ENCODE measurements around the gene MKNK2. TPM values are rescaled to one million over a fixed set of nuclear protein-coding genes. Genes with fewer than 3 reads are reported as not detected.

The MKNK2 gene
- total and polyA plus RNA-seq, 10 of the 15 experiments (the other 5 are each of a cell fraction or from before 2014, with no cell fraction given), result 9.6 to 365 (median 69.9) TPM

DNA sequence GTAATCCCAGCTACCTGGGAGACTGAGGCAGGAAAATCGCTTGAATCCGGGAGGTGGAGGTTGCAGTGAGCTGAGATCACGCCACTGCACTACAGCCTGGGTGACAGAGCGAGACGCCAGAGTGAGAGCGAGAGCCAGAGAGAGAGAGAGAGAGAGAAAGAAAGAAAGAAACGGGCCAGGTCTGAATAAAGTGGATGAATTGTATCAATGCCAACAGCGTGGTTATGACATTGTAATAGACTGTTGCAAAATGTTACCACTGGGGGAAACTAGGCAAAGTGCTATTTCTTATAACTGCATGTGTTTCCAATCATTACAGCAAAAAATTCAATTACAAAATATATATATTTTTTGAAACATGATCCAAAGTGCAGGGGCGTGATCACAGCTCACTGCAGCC is 23.7 kb downstream of the MKNK2 start (continued):
- TF ChIP-seq, protein P1, sequence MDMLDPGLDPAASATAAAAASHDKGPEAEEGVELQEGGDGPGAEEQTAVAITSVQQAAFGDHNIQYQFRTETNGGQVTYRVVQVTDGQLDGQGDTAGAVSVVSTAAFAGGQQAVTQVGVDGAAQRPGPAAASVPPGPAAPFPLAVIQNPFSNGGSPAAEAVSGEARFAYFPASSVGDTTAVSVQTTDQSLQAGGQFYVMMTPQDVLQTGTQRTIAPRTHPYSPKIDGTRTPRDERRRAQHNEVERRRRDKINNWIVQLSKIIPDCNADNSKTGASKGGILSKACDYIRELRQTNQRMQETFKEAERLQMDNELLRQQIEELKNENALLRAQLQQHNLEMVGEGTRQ (IDR thresholded peaks at IDR 0.05; ENCODE audit: borderline replicate concordance, low read depth, low read length), result no peak
- no peak for TF ChIP-seq KAT2A (conservative IDR thresholded peaks at IDR 0.05; ENCODE audit: control insufficient read depth, low read depth, low read length)
- TF ChIP-seq ZNF24 (IDR thresholded peaks at IDR 0.05), result no peak
- no peak for TF ChIP-seq BCL11A (IDR thresholded peaks at IDR 0.05; ENCODE audit: low read depth, low read length)
- TF ChIP-seq FOXK2 (IDR thresholded peaks at IDR 0.05), result no peak
- TF ChIP-seq RFX5 (IDR thresholded peaks at IDR 0.05; ENCODE audit: low read depth, low read length), result no peak
- TF ChIP-seq HDGF (IDR thresholded peaks at IDR 0.05), result no peak
- no peak for TF ChIP-seq MEF2B (IDR thresholded peaks at IDR 0.05; ENCODE audit: partially characterized antibody, poor library complexity, severe bottlenecking)
- TF ChIP-seq GABPA (IDR thresholded peaks at IDR 0.05; ENCODE audit: low read depth), result no peak
- TF ChIP-seq ZBED1 (IDR thresholded peaks at IDR 0.05; ENCODE audit: borderline replicate concordance), result no peak

DNA sequence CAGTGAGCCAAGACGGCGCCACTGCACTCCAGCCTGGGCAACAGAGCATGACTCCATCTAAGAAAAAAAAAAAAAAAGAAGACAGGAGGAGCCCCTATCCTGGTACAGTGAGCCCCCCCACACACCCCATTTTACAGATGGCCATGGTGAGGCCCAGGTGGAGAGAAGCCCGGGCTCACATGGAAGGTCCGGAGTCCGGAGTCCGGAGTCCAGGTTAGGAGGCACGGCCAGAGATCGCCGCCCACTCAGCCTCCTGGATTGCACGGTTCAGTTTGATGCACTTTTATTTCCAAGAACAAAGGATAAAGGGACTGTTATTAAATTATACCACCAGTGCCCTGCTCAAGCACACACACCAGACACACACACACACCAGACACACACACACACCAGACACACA is 24.3 kb downstream of the MKNK2 start:
- CTCF ChIA-PET, result no interaction called here
- Histone ChIP-seq H3K4me1 (ENCODE audit: control insufficient read depth, insufficient read depth, low read length) (no peaks in the 10 kb centered on the region), H2AFZ (ENCODE audit: control insufficient read depth, low read depth, low read length) (no peak overlapping the region), H3K4me3 (no peak overlapping the region), H3K79me2 (ENCODE audit: control insufficient read depth, insufficient read depth, low read length) (no peaks in the 10 kb centered on the region), H3K9ac (ENCODE audit: control insufficient read depth, insufficient read depth, low read length) (no peak overlapping the region), H3K27me3 (replicated peaks in 1 of 2; ENCODE audit: control insufficient read depth in 2 of 2, insufficient read depth in 2 of 2, low read length in 1 of 2) (no peaks in the 10 kb centered on the region), H3K27ac (ENCODE audit: control insufficient read depth, insufficient read depth) (no peak overlapping the region), H4K20me1 (ENCODE audit: control insufficient read depth, insufficient read depth) (no peaks in the 10 kb centered on the region), H3K4me2 (ENCODE audit: control insufficient read depth, insufficient read depth) (no peak overlapping the region), H3K9me3 (replicated peaks; ENCODE audit: control insufficient read depth, insufficient read depth, low read length) (no peaks in the 10 kb centered on the region; the same call in 2 of the 3 replicates), H3K36me3 (ENCODE audit: control insufficient read depth in 2 of 2, insufficient read depth in 2 of 2, low read length in 1 of 2) (no peaks in the 10 kb centered on the region)
- intact Hi-C loops (cut with micrococcal nuclease; ENCODE audit: unreplicated experiment) (no loop called here), in situ Hi-C loops (cut with MboI) (no loop called here)
- SMC1A ChIA-PET (ENCODE audit: uncharacterized antibody, unreplicated experiment), result no interaction called here
- FAIRE-seq (no peak), ATAC-seq (no peak), DNase-seq (ENCODE audit: low read depth, low spot score) (no peak)
- POLR2A ChIA-PET, result no interaction called here
- RAD21 ChIA-PET (ENCODE audit: unreplicated experiment), result no interaction called here
- 78% methylated on average over 8 of the region's 10 CpGs for WGBS (ENCODE audit: insufficient coverage, insufficient replicate concordance, low lambda C conversion rate, missing lambda C conversion rate)
- BruUV-seq (replicated peaks), result no TSS peak
- TF ChIP-seq CREM (IDR thresholded peaks at IDR 0.05; ENCODE audit: low read depth) (no peak), RUNX3 (IDR thresholded peaks at IDR 0.05; ENCODE audit: low read length) (no peak), POLR2A (IDR thresholded peaks at IDR 0.05; ENCODE audit: low read depth, low read length) (no peak), ZBTB11 (CRISPR knock-in tag; IDR thresholded peaks at IDR 0.05) (no peak), BACH1 (IDR thresholded peaks at IDR 0.05; ENCODE audit: borderline replicate concordance) (no peak), NR2C1 (IDR thresholded peaks at IDR 0.05) (no peak), TCF3 (IDR thresholded peaks at IDR 0.05; ENCODE audit: borderline replicate concordance, insufficient read depth, low read depth, low read length) (no peak), CHD2 (IDR thresholded peaks at IDR 0.05; ENCODE audit: borderline replicate concordance, low read depth, low read length) (no peak)
- TF ChIP-seq, protein P2, sequence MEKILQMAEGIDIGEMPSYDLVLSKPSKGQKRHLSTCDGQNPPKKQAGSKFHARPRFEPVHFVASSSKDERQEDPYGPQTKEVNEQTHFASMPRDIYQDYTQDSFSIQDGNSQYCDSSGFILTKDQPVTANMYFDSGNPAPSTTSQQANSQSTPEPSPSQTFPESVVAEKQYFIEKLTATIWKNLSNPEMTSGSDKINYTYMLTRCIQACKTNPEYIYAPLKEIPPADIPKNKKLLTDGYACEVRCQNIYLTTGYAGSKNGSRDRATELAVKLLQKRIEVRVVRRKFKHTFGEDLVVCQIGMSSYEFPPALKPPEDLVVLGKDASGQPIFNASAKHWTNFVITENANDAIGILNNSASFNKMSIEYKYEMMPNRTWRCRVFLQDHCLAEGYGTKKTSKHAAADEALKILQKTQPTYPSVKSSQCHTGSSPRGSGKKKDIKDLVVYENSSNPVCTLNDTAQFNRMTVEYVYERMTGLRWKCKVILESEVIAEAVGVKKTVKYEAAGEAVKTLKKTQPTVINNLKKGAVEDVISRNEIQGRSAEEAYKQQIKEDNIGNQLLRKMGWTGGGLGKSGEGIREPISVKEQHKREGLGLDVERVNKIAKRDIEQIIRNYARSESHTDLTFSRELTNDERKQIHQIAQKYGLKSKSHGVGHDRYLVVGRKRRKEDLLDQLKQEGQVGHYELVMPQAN (conservative IDR thresholded peaks at IDR 0.05), result no peak
